ENCODE results near the gene PKHD1. TPM values are rescaled to one million over a fixed set of nuclear protein-coding genes. Genes with fewer than 3 reads are reported as not detected.

The PKHD1 gene
- total and polyA plus RNA-seq, 2 of the 8 experiments (the other 6 are each of a cell fraction or from before 2014, with no cell fraction given): 0.06 to 0.09 TPM

- H3K14ac ChIP-seq (ENCODE audit: insufficient read length): no peak overlapping the region
- H3K27me3 ChIP-seq (replicated peaks in 1 of 4; ENCODE audit: control insufficient read depth in 3 of 4, extremely low read depth in 1 of 4, insufficient read depth in 3 of 4, low read length in 3 of 4): no peaks in the 10 kb centered on the region
- POLR2A ChIA-PET (ENCODE audit: partially characterized antibody): no interaction called here
- TF ChIP-seq CTBP2 (IDR thresholded peaks at IDR 0.05; ENCODE audit: borderline replicate concordance, insufficient read depth, insufficient read length, low read length): no peak
- TF ChIP-seq CTCF (IDR thresholded peaks at IDR 0.05; ENCODE audit: control extremely low read depth in 1 of 3, insufficient read depth in 1 of 3, low read depth in 1 of 3, low read length in 3 of 3): no peak
- no peak for TF ChIP-seq KDM4A (IDR thresholded peaks at IDR 0.05; ENCODE audit: low read depth, low read length, severe bottlenecking)
- TF ChIP-seq BACH1 (IDR thresholded peaks at IDR 0.05; ENCODE audit: low read length): no peak
- TF ChIP-seq MAFK (IDR thresholded peaks at IDR 0.05; ENCODE audit: low read depth, low read length): no peak
- TF ChIP-seq E2F6 (IDR thresholded peaks at IDR 0.05): no peak
- no peaks in the 10 kb centered on the region for H3K36me3 ChIP-seq (ENCODE audit: control insufficient read depth in 2 of 4, insufficient read depth in 4 of 4, low read length in 3 of 4)
- no peaks in the 10 kb centered on the region for H3K79me1 ChIP-seq (ENCODE audit: low read depth, low read length)
- no peak overlapping the region for H2BK120ac ChIP-seq (replicated peaks; ENCODE audit: low read depth, low read length)
- no peak overlapping the region for H3K4me2 ChIP-seq (ENCODE audit: insufficient read depth in 1 of 2, low read depth in 2 of 2, low read length in 2 of 2)
- H3K4ac ChIP-seq (replicated peaks; ENCODE audit: insufficient read length, low read depth, low read length): no peak overlapping the region
- no peak overlapping the region for H4K8ac ChIP-seq (ENCODE audit: extremely low read depth, insufficient read depth, low read length)
- H3K9me3 ChIP-seq (ENCODE audit: insufficient read depth in 2 of 2, low read depth in 1 of 2, low read length in 1 of 2): no peaks in the 10 kb centered on the region
- no peaks in the 10 kb centered on the region for H3K79me2 ChIP-seq (ENCODE audit: control insufficient read depth in 1 of 2, insufficient read depth in 2 of 2, low read length in 2 of 2)
- no peak overlapping the region for H4K5ac ChIP-seq (ENCODE audit: insufficient read length, low read depth, low read length)
- FAIRE-seq (no peak), DNase-seq (ENCODE audit: low read depth in 1 of 2, low spot score in 2 of 2) (no peak)
- peaks cover 1 to 19% (median 11%) of the 10 kb centered on the region in 4 experiments; a peak in 6 of 7 replicates for H3K4me1 ChIP-seq (replicated peaks in 1 of 4; ENCODE audit: control insufficient read depth in 3 of 4, insufficient read depth in 4 of 4, low read length in 3 of 4)
- no peaks in the 10 kb centered on the region for H4K20me1 ChIP-seq (replicated peaks in 1 of 2; ENCODE audit: control insufficient read depth in 1 of 2, insufficient read depth in 2 of 2, low read length in 2 of 2)
- no peak overlapping the region for H3K27ac ChIP-seq (ENCODE audit: low read depth, low read length)
- CTCF ChIA-PET (ENCODE audit: partially characterized antibody): interaction anchor here (1.3 to 1.5 kb wide), 3 partner anchors 8 to 270 kb away, joined by 3 to 4 read pairs (median 3); no protein-coding TSS in a partner anchor
- no peak overlapping the region for H2BK15ac ChIP-seq (ENCODE audit: low read length)
- no peak overlapping the region for H3K18ac ChIP-seq (ENCODE audit: extremely low read depth, low read length)
- H3K23me2 ChIP-seq (ENCODE audit: low read depth, low read length): no peaks in the 10 kb centered on the region
- H3K9ac ChIP-seq (replicated peaks in 1 of 4; ENCODE audit: extremely low read depth in 1 of 4, low read depth in 3 of 4, low read length in 3 of 4): no peak overlapping the region
- no peak overlapping the region for H3K4me3 ChIP-seq (ENCODE audit: extremely low read depth in 1 of 4, insufficient read depth in 2 of 4, low read depth in 3 of 4, low read length in 4 of 4)
- no peak overlapping the region for H2BK5ac ChIP-seq (ENCODE audit: low read depth, low read length)
- H4K91ac ChIP-seq (replicated peaks; ENCODE audit: insufficient read length, low read length): no peak overlapping the region
- H2AK5ac ChIP-seq (ENCODE audit: low read depth, low read length): no peak overlapping the region
- 0 out of 2 replicates have a peak overlapping the region, but pooled peaks have one; percentile 18 for H2AFZ ChIP-seq (ENCODE audit: low read length)
- H2BK20ac ChIP-seq (ENCODE audit: low read length): no peak overlapping the region
- no peak overlapping the region for H2BK12ac ChIP-seq (ENCODE audit: low read depth, low read length)
- no peak overlapping the region for H3K23ac ChIP-seq (ENCODE audit: insufficient read length)
- H3K56ac ChIP-seq (replicated peaks; ENCODE audit: insufficient read length, low read depth, low read length): no peak overlapping the region
- 92% methylated on average over 4 of the region's 4 CpGs; no CpG with 5 or more reads in 1 of the 2 experiments for WGBS, 2 experiments (ENCODE audit: extremely low coverage in 1 of 2, insufficient coverage in 1 of 2, insufficient read length in 1 of 2, insufficient replicate concordance in 2 of 2, low coverage in 1 of 2, low lambda C conversion rate in 2 of 2, missing lambda C conversion rate in 1 of 2)
Observed at GRCh38 chr6:51839726-51840374, 247.6 kb downstream of the PKHD1 start.

Data from H1 (cell line).